Transverse colon (tissue), 3 donors: ENCODE measurements around the gene FAM25C.
"Not testable (repeated sequence)": the region's sequence is repeated elsewhere in the genome, so short reads cannot be mapped to it uniquely, and the experiment has no call there.

Experiments
- EP300 ChIP-seq: sonication (generic); formaldehyde crosslinking; IDR thresholded peaks from one replicate; pipeline ENCODE4 v1.6.1; 2017; ENCODE audit warnings: antibody characterized with exemption, low read depth
- POLR2A ChIP-seq: fragments of 450-650 bp; IDR thresholded peaks from one replicate; pipeline ENCODE4 v1.6.1; 2016; ENCODE audit warnings: antibody characterized with exemption, mild to moderate bottlenecking, moderate library complexity
- TF ChIP-seq, protein P1 (sequence below), 5 experiments: fragments of 200-600 bp in 3 of 5; fragments of 450-650 bp in 2 of 5; sonication (generic) in 3 of 5; IDR thresholded peaks; 1 replicate in 2 of 5; 2 replicates in 3 of 5; pipeline ENCODE4 v1.5.1; 2016 to 2017; ENCODE audit warnings: antibody characterized with exemption in 5 of 5, inconsistent platforms in 3 of 5, mild to moderate bottlenecking in 2 of 5, moderate library complexity in 1 of 5

DNA sequence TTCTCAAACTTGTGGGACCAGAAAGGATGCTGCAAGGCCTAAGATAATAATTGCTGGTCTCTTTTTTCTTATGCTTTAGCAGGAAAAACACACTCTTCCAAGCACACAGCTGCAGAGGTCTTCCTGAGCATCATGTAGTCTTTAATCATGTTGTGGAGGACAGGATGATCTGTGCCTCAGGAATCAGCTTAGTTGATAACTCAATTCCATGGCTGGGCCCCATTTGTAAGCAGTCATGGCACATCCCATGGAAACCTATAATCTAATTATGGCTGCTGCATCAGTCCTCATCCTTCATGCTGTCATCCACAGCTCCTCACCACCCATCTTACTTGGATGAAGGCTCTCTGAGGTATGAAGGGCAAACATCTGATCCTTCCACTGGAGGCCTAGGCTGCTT, 26.5 kb downstream of the FAM25C start:
- not testable (repeated sequence) for TF ChIP-seq POLR2A, EP300
- TF ChIP-seq, protein P1, sequence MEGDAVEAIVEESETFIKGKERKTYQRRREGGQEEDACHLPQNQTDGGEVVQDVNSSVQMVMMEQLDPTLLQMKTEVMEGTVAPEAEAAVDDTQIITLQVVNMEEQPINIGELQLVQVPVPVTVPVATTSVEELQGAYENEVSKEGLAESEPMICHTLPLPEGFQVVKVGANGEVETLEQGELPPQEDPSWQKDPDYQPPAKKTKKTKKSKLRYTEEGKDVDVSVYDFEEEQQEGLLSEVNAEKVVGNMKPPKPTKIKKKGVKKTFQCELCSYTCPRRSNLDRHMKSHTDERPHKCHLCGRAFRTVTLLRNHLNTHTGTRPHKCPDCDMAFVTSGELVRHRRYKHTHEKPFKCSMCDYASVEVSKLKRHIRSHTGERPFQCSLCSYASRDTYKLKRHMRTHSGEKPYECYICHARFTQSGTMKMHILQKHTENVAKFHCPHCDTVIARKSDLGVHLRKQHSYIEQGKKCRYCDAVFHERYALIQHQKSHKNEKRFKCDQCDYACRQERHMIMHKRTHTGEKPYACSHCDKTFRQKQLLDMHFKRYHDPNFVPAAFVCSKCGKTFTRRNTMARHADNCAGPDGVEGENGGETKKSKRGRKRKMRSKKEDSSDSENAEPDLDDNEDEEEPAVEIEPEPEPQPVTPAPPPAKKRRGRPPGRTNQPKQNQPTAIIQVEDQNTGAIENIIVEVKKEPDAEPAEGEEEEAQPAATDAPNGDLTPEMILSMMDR (IDR thresholded peaks at IDR 0.05): not testable (repeated sequence)
